GM18499 (cell line): ENCODE data around the gene TAF3.
"Not testable (repeated sequence)": the region's sequence is repeated elsewhere in the genome, so short reads cannot be mapped to it uniquely, and the experiment has no call there.

Source experiments
- ATAC-seq: cut with Tn5 transposase; IDR thresholded peaks from one replicate; pipeline ENCODE4 v1.9.1; 2021; ENCODE audit warnings: moderate number of reproducible peaks; ENCODE audit not compliant: insufficient read depth, unreplicated experiment

Gene TAF3

GRCh38 chr10:7818295-7819120, at the start of gene TAF3:
Gene TAF3, plus strand, starts transcription at chr10:7818505. Its CDS starts 205 bp downstream, at chr10:7818710.
- peak; percentile 85 for ATAC-seq

- ATAC-seq = no peak
Measured at GRCh38 chr10:7773845-7774801, 44.2 kb upstream of the TAF3 start.

DNA sequence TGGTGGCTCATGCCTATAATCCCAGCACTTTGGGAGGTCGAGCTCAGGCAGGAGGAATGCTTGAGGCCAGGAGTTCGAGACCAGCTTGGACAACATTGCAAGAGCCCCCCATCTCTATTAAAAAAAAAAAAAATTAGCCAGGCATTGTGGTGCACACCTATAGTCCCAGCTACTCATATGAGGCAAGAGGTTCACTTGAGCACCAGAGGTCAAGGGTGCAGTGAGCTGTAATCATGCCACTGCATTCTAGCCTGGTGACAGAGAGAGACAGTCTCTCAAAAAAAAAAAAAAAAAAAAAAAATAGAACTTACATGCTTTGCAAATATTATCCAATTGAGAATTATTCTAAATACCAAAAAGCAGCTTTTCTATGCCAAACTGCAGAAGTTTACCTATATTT, 41.5 kb upstream of the TAF3 start:
- no peak for ATAC-seq

GRCh38 chr10:7782194-7782593, 36.1 kb upstream of the TAF3 start:
- not testable (repeated sequence) for ATAC-seq

DNA sequence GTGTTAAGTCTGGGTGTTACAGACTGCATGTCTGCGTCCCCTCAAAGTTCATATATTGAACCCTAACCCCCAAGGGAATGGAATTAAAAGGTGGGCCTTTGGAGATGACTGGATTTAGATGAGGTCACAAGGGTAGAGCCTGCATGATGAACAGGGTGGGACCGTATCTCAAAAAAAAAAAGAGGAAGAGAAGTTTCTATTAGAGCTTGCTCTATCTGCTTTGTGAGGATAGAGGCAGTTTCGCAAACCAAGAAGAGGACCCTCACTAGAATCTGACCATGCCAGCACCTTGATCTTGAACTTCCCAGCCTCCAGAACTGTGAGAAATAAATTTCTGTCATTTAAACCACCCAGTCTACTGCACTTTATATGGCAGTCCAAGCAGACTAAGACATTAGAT, 31.9 kb upstream of the TAF3 start:
- ATAC-seq = no peak

DNA sequence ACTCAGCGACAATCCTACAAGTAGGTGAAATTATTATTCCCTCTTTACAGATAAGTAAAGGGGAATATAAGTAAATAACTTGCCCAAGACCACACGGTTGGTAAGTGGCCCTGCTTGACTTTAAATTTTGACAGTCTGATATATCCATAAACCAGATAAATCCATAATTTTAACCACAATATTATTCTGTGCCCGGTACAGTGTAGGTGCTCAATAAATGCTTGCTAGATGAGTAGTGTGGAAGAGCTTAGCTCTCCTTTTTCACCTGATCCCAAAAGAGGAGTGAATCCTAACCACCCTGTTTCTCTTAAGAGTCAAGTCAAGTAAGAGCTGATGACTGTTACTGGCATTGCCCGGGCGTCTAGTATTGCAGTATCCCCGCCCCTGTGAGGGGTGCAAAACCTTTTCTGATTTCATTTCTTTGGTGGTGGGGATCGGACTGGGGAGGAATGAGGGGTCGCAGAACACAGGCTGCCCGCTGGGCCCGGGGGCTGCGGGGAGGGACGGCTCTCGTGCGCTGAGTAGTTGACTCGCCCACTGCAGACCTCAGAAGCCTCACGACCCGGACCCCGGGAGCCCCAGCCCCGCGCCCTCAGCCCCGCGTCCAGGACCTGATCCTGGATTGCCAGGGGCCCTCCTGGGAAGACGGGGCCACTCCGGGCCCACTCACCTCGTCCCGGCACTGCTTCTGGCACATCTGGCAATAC, 31.0 kb upstream of the TAF3 start:
- ATAC-seq = no peak

DNA sequence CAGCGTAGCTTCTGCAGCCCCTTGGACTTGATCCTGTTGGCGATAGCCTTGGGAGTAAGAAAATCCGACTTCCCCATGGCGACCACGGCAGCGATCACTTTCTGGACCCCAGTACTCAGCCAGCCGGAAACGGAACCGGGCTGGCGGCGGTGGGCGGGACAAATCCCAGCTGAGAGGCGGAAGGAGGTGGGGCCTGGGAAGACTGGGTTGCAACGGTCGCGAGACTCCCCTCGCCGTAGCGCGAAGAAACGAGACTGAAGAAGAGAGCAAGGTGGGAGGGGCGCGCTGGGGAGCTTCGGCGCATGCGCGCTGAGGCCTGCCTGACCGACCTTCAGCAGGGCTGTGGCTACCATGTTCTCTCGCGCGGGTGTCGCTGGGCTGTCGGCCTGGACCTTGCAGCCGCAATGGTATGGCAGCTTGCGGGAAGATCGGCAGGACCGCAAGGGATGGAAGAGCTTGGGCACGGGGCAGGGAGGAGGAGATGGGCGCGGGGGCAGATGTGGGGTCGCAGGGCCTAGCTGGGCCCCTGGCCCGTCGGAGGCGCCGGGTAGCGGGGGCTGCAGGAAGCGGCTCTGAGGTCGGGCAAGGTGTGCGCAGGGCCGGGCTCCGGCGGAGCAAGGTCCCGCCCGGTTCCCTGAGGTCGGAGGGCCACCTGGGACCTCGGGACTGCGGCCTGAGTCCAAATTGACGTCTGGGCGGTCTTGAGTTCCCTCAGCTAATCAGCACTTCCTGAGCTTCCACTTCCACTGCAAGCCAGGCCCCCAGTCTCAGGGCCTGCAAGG, 30.3 kb upstream of the TAF3 start, which contains the start of the genes ATP5F1C and KIN:
TSS of gene ATP5F1C (plus strand) at position 321 of the 782 bp plus-strand sequence. CDS start at position 352, 31 bp downstream.
TSS of gene KIN (minus strand) at position 137 of the 782 bp plus-strand sequence. CDS start at position 77, 60 bp downstream.
- peak; percentile 87 for ATAC-seq

- no peak for ATAC-seq
Measured at GRCh38 chr10:7788639-7789286, 29.5 kb upstream of the TAF3 start.

DNA sequence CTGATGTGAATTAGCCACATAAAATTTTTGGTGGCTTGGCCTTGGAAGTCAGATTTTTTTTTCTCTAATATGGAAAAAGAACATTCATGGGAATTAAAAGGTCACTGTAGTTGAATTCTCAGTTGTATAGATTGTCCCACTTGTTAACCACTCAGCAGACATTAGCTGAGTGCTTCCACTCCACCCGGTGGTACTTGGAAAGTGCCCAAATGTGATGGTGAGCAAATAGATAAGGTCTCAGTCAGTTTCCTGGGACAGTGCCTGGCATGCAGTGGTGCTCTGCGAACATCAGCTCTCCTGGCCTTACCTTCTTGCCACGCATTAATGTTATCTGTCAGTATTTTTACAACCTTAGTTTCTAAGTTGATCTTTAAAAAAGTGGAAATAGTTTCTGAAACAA, 28.9 kb upstream of the TAF3 start:
- ATAC-seq = no peak

DNA sequence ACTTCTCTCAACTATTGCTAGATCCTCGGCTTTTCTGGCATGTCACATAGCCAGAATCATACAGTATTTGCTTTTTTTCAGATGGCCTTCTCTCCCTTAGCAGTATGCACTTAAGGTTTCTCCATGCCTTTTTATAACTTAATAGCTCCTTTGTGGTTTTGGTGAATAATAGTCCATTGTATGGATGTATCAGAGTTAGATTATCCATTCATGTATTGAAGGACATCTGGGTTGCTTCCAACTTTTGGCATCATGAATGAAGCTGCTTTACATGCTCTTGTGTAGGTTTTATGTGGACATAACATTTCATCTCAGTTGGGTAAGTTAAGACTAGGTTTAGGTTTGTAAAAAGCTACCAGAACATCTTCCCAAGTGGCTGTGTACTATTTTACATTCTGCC, 25.8 kb upstream of the TAF3 start:
- ATAC-seq = no peak

DNA sequence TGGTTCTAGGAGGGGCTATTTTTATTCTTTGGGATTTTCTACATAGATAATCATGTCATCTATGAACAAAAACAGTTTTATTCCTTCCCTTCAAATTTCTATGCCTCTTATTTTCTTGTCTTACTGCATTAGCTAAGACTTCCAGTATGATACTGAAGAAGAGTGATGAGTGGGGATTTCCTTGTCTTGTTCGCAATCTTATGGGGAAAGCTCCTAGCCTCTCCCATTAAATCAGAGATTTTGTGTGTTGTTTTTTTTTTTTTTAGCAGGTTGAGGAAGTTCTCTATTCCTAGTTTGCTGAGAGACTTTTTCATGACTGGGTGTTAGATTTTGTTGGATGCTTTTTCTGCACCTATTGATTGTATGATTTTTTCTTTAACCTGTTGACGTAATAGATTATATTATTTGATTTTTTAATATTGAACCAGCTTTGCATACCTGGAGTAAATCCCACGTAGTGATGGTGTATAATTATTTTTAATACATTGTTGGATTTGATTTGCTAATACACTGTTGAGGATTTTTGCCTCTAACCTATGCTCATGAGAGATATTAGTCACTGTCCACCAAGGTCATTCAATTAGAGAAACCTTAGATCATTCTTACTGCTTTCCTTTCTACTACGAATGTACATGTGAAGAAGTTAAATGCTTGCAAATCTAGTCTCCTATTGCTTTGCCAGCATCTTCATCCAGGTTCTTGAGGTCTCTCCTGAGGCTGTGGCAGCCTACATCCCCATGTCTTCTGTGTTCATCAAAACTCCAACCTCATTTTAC, 23.9 kb upstream of the TAF3 start:
- ATAC-seq = no peak

- ATAC-seq = no peak
Measured at GRCh38 chr10:7795605-7796004, 22.7 kb upstream of the TAF3 start.

- no peak for ATAC-seq
Measured at GRCh38 chr10:7797582-7797981, 20.7 kb upstream of the TAF3 start.

GRCh38 chr10:7802606-7803005, 15.7 kb upstream of the TAF3 start:
- ATAC-seq = no peak

GRCh38 chr10:7804216-7804615, 14.1 kb upstream of the TAF3 start:
- no peak for ATAC-seq

- no peak for ATAC-seq
Measured at GRCh38 chr10:7804741-7805140, 13.6 kb upstream of the TAF3 start.

GRCh38 chr10:7808686-7809267, 9.5 kb upstream of the TAF3 start:
- ATAC-seq = no peak

DNA sequence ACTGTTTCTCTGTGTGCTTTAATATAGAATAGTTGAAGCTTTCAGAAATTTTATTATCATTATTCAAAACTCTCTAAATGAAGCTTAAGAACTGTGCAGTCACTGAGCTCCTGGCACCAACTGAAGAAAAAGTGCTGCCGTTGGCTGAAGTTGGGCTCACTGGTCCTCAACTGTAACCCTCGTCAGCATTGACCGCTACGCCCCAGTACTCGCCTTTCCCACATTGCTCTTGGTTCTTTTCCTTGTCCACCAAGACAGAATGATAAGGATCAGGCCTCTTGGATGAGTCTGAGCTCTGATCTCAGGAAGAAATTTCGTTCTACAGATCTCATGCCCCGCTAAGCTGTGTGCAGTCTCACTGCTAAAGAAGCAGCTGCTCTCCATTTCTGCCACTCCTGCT, 7.9 kb upstream of the TAF3 start:
- ATAC-seq = no peak
